MM.1S (cell line): ENCODE measurements around the gene NAA10.

Source experiments
- EZH2 ChIP-seq: fragments of 300-600 bp; sonication (generic); optimal IDR thresholded peaks from 2 replicates; pipeline ENCODE3; 2017; ENCODE audit warnings: low read depth, mild to moderate bottlenecking, antibody characterized with exemption, low read length, mixed read lengths
- TF ChIP-seq, protein P1 (sequence below): fragments of 300-600 bp; sonication (generic); IDR thresholded peaks from 2 replicates; pipeline ENCODE4 v1.5.1; 2016; ENCODE audit warnings: antibody characterized with exemption, low read length, mixed read lengths

DNA sequence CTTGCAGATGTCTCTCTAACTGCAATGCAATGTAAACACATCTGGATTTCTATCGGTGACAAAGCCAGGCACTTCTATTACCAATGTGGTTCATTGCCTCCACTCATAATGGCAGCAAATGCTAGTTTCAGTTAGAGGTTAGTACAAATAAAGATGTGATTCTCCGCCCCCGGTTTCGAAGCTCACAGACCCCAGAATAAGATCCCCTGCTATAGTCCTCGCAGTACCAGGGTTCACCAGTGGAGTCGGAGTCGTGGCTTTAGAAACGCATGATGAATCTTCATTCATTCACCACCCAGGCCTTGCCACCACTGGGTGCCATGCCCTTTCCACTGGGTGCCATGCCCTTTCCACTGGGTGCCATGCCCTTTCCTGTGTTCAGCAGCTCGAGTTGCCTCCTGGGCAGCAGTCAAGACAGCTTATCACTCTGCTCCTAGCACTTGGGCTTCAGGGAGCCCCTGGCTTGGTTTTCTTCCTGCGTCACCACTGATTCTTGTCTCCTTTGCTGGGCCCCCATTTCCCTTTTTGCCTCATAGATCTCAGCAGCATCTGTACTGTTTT, 3.5 kb upstream of the NAA10 start:
- TF ChIP-seq, protein P1, sequence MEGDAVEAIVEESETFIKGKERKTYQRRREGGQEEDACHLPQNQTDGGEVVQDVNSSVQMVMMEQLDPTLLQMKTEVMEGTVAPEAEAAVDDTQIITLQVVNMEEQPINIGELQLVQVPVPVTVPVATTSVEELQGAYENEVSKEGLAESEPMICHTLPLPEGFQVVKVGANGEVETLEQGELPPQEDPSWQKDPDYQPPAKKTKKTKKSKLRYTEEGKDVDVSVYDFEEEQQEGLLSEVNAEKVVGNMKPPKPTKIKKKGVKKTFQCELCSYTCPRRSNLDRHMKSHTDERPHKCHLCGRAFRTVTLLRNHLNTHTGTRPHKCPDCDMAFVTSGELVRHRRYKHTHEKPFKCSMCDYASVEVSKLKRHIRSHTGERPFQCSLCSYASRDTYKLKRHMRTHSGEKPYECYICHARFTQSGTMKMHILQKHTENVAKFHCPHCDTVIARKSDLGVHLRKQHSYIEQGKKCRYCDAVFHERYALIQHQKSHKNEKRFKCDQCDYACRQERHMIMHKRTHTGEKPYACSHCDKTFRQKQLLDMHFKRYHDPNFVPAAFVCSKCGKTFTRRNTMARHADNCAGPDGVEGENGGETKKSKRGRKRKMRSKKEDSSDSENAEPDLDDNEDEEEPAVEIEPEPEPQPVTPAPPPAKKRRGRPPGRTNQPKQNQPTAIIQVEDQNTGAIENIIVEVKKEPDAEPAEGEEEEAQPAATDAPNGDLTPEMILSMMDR = no peak
- no peak for TF ChIP-seq EZH2
